Neuron (in vitro differentiated cells): ENCODE results near the gene NFATC2.
"Not testable (repeated sequence)": the region's sequence is repeated elsewhere in the genome, so short reads cannot be mapped to it uniquely, and the experiment has no call there.

Source experiments
- H2AFZ ChIP-seq: one replicate; pipeline ENCODE4 v1.6.1; 2013; ENCODE audit warnings: low read depth, mild to moderate bottlenecking, inconsistent platforms, low read length, moderate library complexity
- H3K27me3 ChIP-seq: one replicate; pipeline ENCODE4 v1.6.1; 2013; ENCODE audit warnings: low read length; ENCODE audit not compliant: insufficient read depth
- H3K36me3 ChIP-seq: one replicate; pipeline ENCODE4 v1.6.1; 2013; ENCODE audit warnings: low read length; ENCODE audit not compliant: insufficient read depth
- H3K4me1 ChIP-seq: one replicate; pipeline ENCODE4 v1.6.1; 2013; ENCODE audit warnings: low read length; ENCODE audit not compliant: insufficient read depth
- H3K4me3 ChIP-seq: 2 replicates; pipeline ENCODE4 v1.5.1; 2013; ENCODE audit warnings: mild to moderate bottlenecking, low read length, moderate library complexity
- H3K9me3 ChIP-seq: one replicate; pipeline ENCODE4 v1.6.1; 2013; ENCODE audit warnings: low read length

Gene NFATC2

GRCh38 chr20:51473256-51473655 is 69.3 kb downstream of the NFATC2 start:
- no peaks in the 10 kb centered on the region for H3K36me3 ChIP-seq
- H3K4me3 ChIP-seq: no peak overlapping the region
- H3K27me3 ChIP-seq: no peaks in the 10 kb centered on the region
- peaks cover 5% of the 10 kb centered on the region for H3K4me1 ChIP-seq
- H2AFZ ChIP-seq: no peak overlapping the region
- H3K9me3 ChIP-seq: no peaks in the 10 kb centered on the region

GRCh38 chr20:51470907-51471411 is 71.6 kb downstream of the NFATC2 start:
- H3K4me3 ChIP-seq: no peak overlapping the region
- no peaks in the 10 kb centered on the region for H3K36me3 ChIP-seq
- peaks cover 5% of the 10 kb centered on the region for H3K4me1 ChIP-seq
- no peaks in the 10 kb centered on the region for H3K27me3 ChIP-seq
- no peak overlapping the region for H2AFZ ChIP-seq
- no peaks in the 10 kb centered on the region for H3K9me3 ChIP-seq

GRCh38 chr20:51470499-51470820 is 72.1 kb downstream of the NFATC2 start:
- no peaks in the 10 kb centered on the region for H3K9me3 ChIP-seq
- H3K27me3 ChIP-seq: no peaks in the 10 kb centered on the region
- peaks cover 5% of the 10 kb centered on the region for H3K4me1 ChIP-seq
- no peak overlapping the region for H2AFZ ChIP-seq
- H3K36me3 ChIP-seq: no peaks in the 10 kb centered on the region
- H3K4me3 ChIP-seq: no peak overlapping the region

- Histone ChIP-seq H2AFZ (no peak overlapping the region), H3K4me3 (no peak overlapping the region), H3K36me3 (no peaks in the 10 kb centered on the region), H3K9me3 (no peaks in the 10 kb centered on the region), H3K27me3 (no peaks in the 10 kb centered on the region), H3K4me1 (peaks cover 5% of the 10 kb centered on the region)
Measured at GRCh38 chr20:51469578-51470498, 72.7 kb downstream of the NFATC2 start.

GRCh38 chr20:51469046-51469445 is 73.5 kb downstream of the NFATC2 start:
- Histone ChIP-seq H3K9me3 (no peaks in the 10 kb centered on the region), H3K27me3 (no peaks in the 10 kb centered on the region), H3K36me3 (no peaks in the 10 kb centered on the region), H3K4me1 (peaks cover 5% of the 10 kb centered on the region), H3K4me3 (no peak overlapping the region), H2AFZ (no peak overlapping the region)

- no peak overlapping the region for H2AFZ ChIP-seq
- no peak overlapping the region for H3K4me3 ChIP-seq
- peaks cover 5% of the 10 kb centered on the region for H3K4me1 ChIP-seq
- H3K9me3 ChIP-seq: no peaks in the 10 kb centered on the region
- H3K27me3 ChIP-seq: no peaks in the 10 kb centered on the region
- H3K36me3 ChIP-seq: no peaks in the 10 kb centered on the region
Measured at GRCh38 chr20:51468636-51469035, 73.9 kb downstream of the NFATC2 start.

- H3K36me3 ChIP-seq: no peaks in the 10 kb centered on the region
- H3K4me3 ChIP-seq: no peak overlapping the region
- no peaks in the 10 kb centered on the region for H3K9me3 ChIP-seq
- peaks cover 5% of the 10 kb centered on the region for H3K4me1 ChIP-seq
- no peaks in the 10 kb centered on the region for H3K27me3 ChIP-seq
- H2AFZ ChIP-seq: no peak overlapping the region
Measured at GRCh38 chr20:51467956-51468626, 74.4 kb downstream of the NFATC2 start.

- no peaks in the 10 kb centered on the region for H3K36me3 ChIP-seq
- no peak overlapping the region for H3K4me3 ChIP-seq
- H3K27me3 ChIP-seq: no peaks in the 10 kb centered on the region
- no peak overlapping the region for H2AFZ ChIP-seq
- H3K4me1 ChIP-seq: no peaks in the 10 kb centered on the region
- H3K9me3 ChIP-seq: no peaks in the 10 kb centered on the region
Measured at GRCh38 chr20:51463998-51464397, 78.5 kb downstream of the NFATC2 start.

GRCh38 chr20:51463560-51463959 is 79.0 kb downstream of the NFATC2 start:
- Histone ChIP-seq H3K4me1 (no peaks in the 10 kb centered on the region), H2AFZ (no peak overlapping the region), H3K9me3 (no peaks in the 10 kb centered on the region), H3K4me3 (no peak overlapping the region), H3K27me3 (no peaks in the 10 kb centered on the region), H3K36me3 (no peaks in the 10 kb centered on the region)

GRCh38 chr20:51462566-51463276 is 79.8 kb downstream of the NFATC2 start:
- Histone ChIP-seq H3K9me3 (no peaks in the 10 kb centered on the region), H3K4me3 (no peak overlapping the region), H3K27me3 (no peaks in the 10 kb centered on the region), H3K4me1 (no peaks in the 10 kb centered on the region), H2AFZ (no peak overlapping the region), H3K36me3 (no peaks in the 10 kb centered on the region)

GRCh38 chr20:51461846-51462245 is 80.7 kb downstream of the NFATC2 start:
- H3K9me3 ChIP-seq, H3K4me3 ChIP-seq, H3K4me1 ChIP-seq: not testable (repeated sequence)

GRCh38 chr20:51461306-51461705 is 81.2 kb downstream of the NFATC2 start:
- no peaks in the 10 kb centered on the region for H3K36me3 ChIP-seq
- no peaks in the 10 kb centered on the region for H3K27me3 ChIP-seq
- H3K9me3 ChIP-seq: no peaks in the 10 kb centered on the region
- no peak overlapping the region for H3K4me3 ChIP-seq
- no peaks in the 10 kb centered on the region for H3K4me1 ChIP-seq
- no peak overlapping the region for H2AFZ ChIP-seq

More at GRCh38 chr20:51461846-51462245, 80.7 kb downstream of the NFATC2 start:
- not testable (repeated sequence) for H3K27me3 ChIP-seq, H3K36me3 ChIP-seq, H2AFZ ChIP-seq
